K562 (cell line): ENCODE measurements around the gene PSEN1. TPM values are rescaled to one million over a fixed set of nuclear protein-coding genes. Genes with fewer than 3 reads are reported as not detected.
"Not testable (repeated sequence)": the region's sequence is repeated elsewhere in the genome, so short reads cannot be mapped to it uniquely, and the experiment has no call there.

Experiments used
- ATAC-seq: fragments of 200-7000 bp; cut with Tn5 transposase; 3 replicates; pipeline ENCODE4 v1.9.1; 2020; ENCODE audit warnings: moderate library complexity
- BruUV-seq: library from RNA; stranded (reverse); fragments of 400-500 nt; replicated peaks from 2 replicates; lab custom pipeline; 2021; lab: Mats Ljungman, UMichigan
- CTCF ChIA-PET: fragments of 300-600 bp; formaldehyde crosslinking; extraction: SDS; loops from one replicate; lab custom pipeline; 2021; ENCODE audit warnings: low intra/inter-chr PET ratio; lab: Yijun Ruan, JAX
- POLR2A ChIA-PET: fragments of 300-600, 350-650 bp; sonication (Branson Sonifier 250); formaldehyde crosslinking; extraction: SDS; loops from one replicate; lab custom pipeline; 2021; ENCODE audit warnings: antibody characterized with exemption, inconsistent platforms; lab: Yijun Ruan, JAX
- DNase-seq, 4 experiments: peaks; one replicate each; pipeline versions ENCODE4 v3.0.0 to v3.0.0-alpha.2; 2011 to 2018; ENCODE audit warnings: low spot score in 3 of 4, mixed read lengths in 3 of 4; ENCODE audit errors: extremely low read depth in 1 of 4
- FAIRE-seq: peaks from 2 replicates; lab custom pipeline; 2011; peaks lifted over from hg19 to GRCh38; lab: Jason Lieb, UNC
- H2AFZ ChIP-seq: 2 replicates; pipeline ENCODE4 v1.6.0; 2011; ENCODE audit warnings: low read depth, low read length, control low read depth, inconsistent platforms
- H3K27ac ChIP-seq: fragments of 200-600 bp; 3 replicates; pipeline ENCODE4 v1.8.0; 2011; ENCODE audit warnings: low read depth, mild to moderate bottlenecking, control low read depth, inconsistent platforms, low read length, moderate library complexity, mixed read lengths; ENCODE audit errors: extremely low read depth
- H3K27me3 ChIP-seq, 2 experiments: fragments of 300-600 bp in 1 of 2; 2 replicates in 1 of 2; 3 replicates in 1 of 2; pipeline versions ENCODE4 v1.6.0 to v1.8.0; 2011; ENCODE audit warnings: inconsistent platforms in 2 of 2, low read length in 2 of 2, mild to moderate bottlenecking in 1 of 2, mixed read lengths in 1 of 2, moderate library complexity in 1 of 2; ENCODE audit not compliant: control insufficient read depth in 2 of 2, insufficient read depth in 2 of 2
- H3K36me3 ChIP-seq: fragments of 300-600 bp; 3 replicates; pipeline ENCODE4 v1.8.0; 2011; ENCODE audit warnings: mild to moderate bottlenecking, low read length, inconsistent platforms; ENCODE audit not compliant: control insufficient read depth, insufficient read depth
- H3K4me1 ChIP-seq, 2 experiments: fragments of 200-600 bp in 1 of 2; replicated peaks in 1 of 2; 2 replicates in 1 of 2; 3 replicates in 1 of 2; pipeline versions ENCODE4 v1.5.1 to v1.8.0; 2011; ENCODE audit warnings: inconsistent platforms in 2 of 2, low read length in 2 of 2, mild to moderate bottlenecking in 1 of 2, mixed read lengths in 1 of 2, moderate library complexity in 1 of 2; ENCODE audit not compliant: control insufficient read depth in 2 of 2, insufficient read depth in 2 of 2
- H3K4me2 ChIP-seq: 2 replicates; pipeline ENCODE4 v1.6.1; 2011; ENCODE audit warnings: low read length, control low read depth, inconsistent platforms, mixed read lengths; ENCODE audit not compliant: insufficient read depth
- H3K4me3 ChIP-seq: fragments of 200-600 bp; sonication (generic), shearing (Covaris generic); 2 replicates; pipeline ENCODE4 v1.5.1; 2016; ENCODE audit warnings: control low read depth, inconsistent platforms
- H3K79me2 ChIP-seq: fragments of 200-600 bp; 3 replicates; pipeline ENCODE4 v1.8.0; 2011; ENCODE audit warnings: low read length, inconsistent platforms; ENCODE audit not compliant: control insufficient read depth, insufficient read depth
- H3K9ac ChIP-seq, 2 experiments: 2 replicates each; pipeline versions ENCODE4 v1.6.0 to v1.6.1; 2011; ENCODE audit warnings: low read depth in 2 of 2, low read length in 2 of 2, control low read depth in 1 of 2, inconsistent platforms in 1 of 2, mild to moderate bottlenecking in 1 of 2, mixed read lengths in 1 of 2; ENCODE audit not compliant: insufficient read depth in 1 of 2
- H3K9me1 ChIP-seq: one replicate; pipeline ENCODE4 v1.6.0; 2011; ENCODE audit warnings: inconsistent platforms, mild to moderate bottlenecking, low read length, moderate library complexity; ENCODE audit not compliant: control insufficient read depth, insufficient read depth
- H3K9me3 ChIP-seq: replicated peaks from 2 replicates; pipeline ENCODE4 v1.5.1; 2011; ENCODE audit warnings: low read depth, low read length, inconsistent platforms; ENCODE audit not compliant: control insufficient read depth, insufficient read depth
- H4K20me1 ChIP-seq: replicated peaks from 2 replicates; pipeline ENCODE4 v1.6.1; 2011; ENCODE audit warnings: low read length, inconsistent platforms, mixed read lengths; ENCODE audit not compliant: control insufficient read depth, insufficient read depth
- RFX1 ChIP-seq: fragments of 450-650 bp; IDR thresholded peaks from 2 replicates; pipeline ENCODE4 v1.6.1; 2016; ENCODE audit warnings: mild to moderate bottlenecking, moderate library complexity
- SRF ChIP-seq, 2 experiments: fragments of 250-450, 450-650 bp in 1 of 2; sonication (Bioruptor Pico) in 1 of 2; sonication (generic) in 1 of 2; formaldehyde crosslinking; IDR thresholded peaks; 2 replicates each; pipeline versions ENCODE4 v1.5.0 to v1.5.1; 2020 to 2022; ENCODE audit warnings: mild to moderate bottlenecking in 1 of 2, missing genetic modification reagents in 1 of 2
- STAT5A ChIP-seq: IDR thresholded peaks from 2 replicates; pipeline ENCODE4 v1.6.1; 2012; ENCODE audit warnings: low read length, inconsistent platforms, borderline replicate concordance
- ZNF445 ChIP-seq: fragments of 250-450 bp; sonication (Bioruptor Pico); IDR thresholded peaks from 2 replicates; pipeline ENCODE4 v1.4.0; 2020; ENCODE audit warnings: low read depth, mild to moderate bottlenecking, moderate library complexity
- WGBS: fragments of 100-300 bp; shearing (Covaris generic); methylation state at CpG from one replicate; pipeline ENCODE4 v1.1.6; 2016; ENCODE audit warnings: low coverage, mixed read lengths; ENCODE audit not compliant: insufficient coverage; ENCODE audit errors: missing lambda C conversion rate; 5-methylcytosine and 5-hydroxymethylcytosine counted together
- in situ Hi-C: fragments of 300-500 bp; cut with MboI; formaldehyde crosslinking; loops from 4 replicates; pipeline ENCODE4 v1.15.0; 2018; ENCODE audit warnings: inconsistent platforms, mixed read lengths
- intact Hi-C: fragments of 100-400 bp; cut with micrococcal nuclease; formaldehyde crosslinking; loops from 2 replicates; pipeline ENCODE4 v1.14.2; 2022
- polyA plus RNA-seq, 8 experiments: library from polyadenylated mRNA; depleted of rRNA in 4 of 8; stranded (reverse) in 5 of 8; unstranded in 3 of 8; fragments of >200 nt; fragmentation: Nextera tagmentation in 2 of 8; fragmentation: Illumina TruSeq in 1 of 8; extraction: Ambion mirVana in 2 of 8; extraction: Trizol in 1 of 8; gene quantifications; 2 replicates each; pipeline versions ENCODE4 v1.2.1 to v1.2.3, GENCODE V29; 2011 to 2014; ENCODE audit warnings: inconsistent platforms in 1 of 8, missing spikeins in 1 of 8
- total RNA-seq, 7 experiments: library from RNA; depleted of rRNA in 6 of 7; stranded (reverse); fragments of >200 nt in 6 of 7; fragmentation: Illumina TruSeq in 2 of 7; extraction: Trizol in 2 of 7; gene quantifications; 2 replicates each; pipeline versions ENCODE4 v1.2.1 to v1.2.3, GENCODE V29; 2011 to 2021; ENCODE audit warnings: low replicate concordance in 1 of 7
- TF ChIP-seq, protein P1 (sequence below): fragments of 450-650 bp; IDR thresholded peaks from 2 replicates; pipeline ENCODE4 v1.6.1; 2016; ENCODE audit warnings: low read depth, mild to moderate bottlenecking, moderate library complexity

PSEN1 gene
- total and polyA plus RNA-seq, 9 of the 15 experiments (the other 6 are each of a cell fraction or from before 2014, with no cell fraction given), result 6.5 to 25.2 (median 14.3) TPM

DNA sequence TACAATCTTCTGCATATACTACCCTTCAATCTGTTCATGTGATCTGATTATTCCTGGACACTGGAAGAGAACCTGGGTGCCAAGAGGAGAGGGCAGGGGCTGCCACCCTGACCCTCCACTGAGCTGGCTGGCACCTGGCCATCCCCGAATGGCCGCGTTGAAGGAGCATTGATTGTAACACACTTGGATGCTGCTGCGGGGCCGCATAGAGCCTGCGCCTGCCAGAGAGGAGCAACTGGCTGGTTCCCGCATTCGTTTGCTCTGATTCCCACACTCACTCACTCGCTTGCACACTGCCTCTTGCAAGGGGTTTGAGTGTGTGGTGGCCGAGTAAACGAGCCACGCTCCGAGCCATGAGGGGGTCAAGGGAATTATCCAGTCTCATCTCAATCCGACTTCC lies 32.4 kb downstream of the PSEN1 start (continued):
- TF ChIP-seq, protein P1, sequence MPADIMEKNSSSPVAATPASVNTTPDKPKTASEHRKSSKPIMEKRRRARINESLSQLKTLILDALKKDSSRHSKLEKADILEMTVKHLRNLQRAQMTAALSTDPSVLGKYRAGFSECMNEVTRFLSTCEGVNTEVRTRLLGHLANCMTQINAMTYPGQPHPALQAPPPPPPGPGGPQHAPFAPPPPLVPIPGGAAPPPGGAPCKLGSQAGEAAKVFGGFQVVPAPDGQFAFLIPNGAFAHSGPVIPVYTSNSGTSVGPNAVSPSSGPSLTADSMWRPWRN, result no peak
- TF ChIP-seq ZNF445 (CRISPR knock-in tag), result no peak

GRCh38 chr14:73169855-73170254 lies 33.5 kb downstream of the PSEN1 start:
- H3K4me1 ChIP-seq, BruUV-seq, H3K4me2 ChIP-seq, H3K4me3 ChIP-seq, H3K79me2 ChIP-seq: not testable (repeated sequence)
- peaks cover 36% of the 10 kb centered on the region; the same call in 2 of the 3 replicates for H3K36me3 ChIP-seq
- TF ChIP-seq STAT5A, result peak; percentile 52; the same call in 1 of the 2 replicates
- peak; percentile 75 for TF ChIP-seq RFX1
- peak in 1 of 2 experiments; percentile 81; a peak in 2 of 4 replicates for TF ChIP-seq SRF (CRISPR knock-in tag; IDR thresholded peaks at IDR 0.05)
- TF ChIP-seq, all 486 proteins: peak for 3; not testable (repeated sequence) for 483
- H2AFZ ChIP-seq, H3K27me3 ChIP-seq, FAIRE-seq, CTCF ChIA-PET, H3K9me3 ChIP-seq, H3K9ac ChIP-seq, H3K9me1 ChIP-seq, H3K27ac ChIP-seq, ATAC-seq, H4K20me1 ChIP-seq: not testable (repeated sequence)
- intact Hi-C loops, result loop anchor here (5.0 kb wide), 1 partner anchor 302 kb away; no protein-coding TSS in a partner anchor
- 88% methylated on average over 4 of the region's 6 CpGs for WGBS
- peak in 1 of 4 experiments; percentile 14 for DNase-seq
- POLR2A ChIA-PET, result interaction anchor here (1.0 kb wide), 1 partner anchor 32 kb away, joined by 3 read pairs; no protein-coding TSS in a partner anchor
- in situ Hi-C loops, result loop anchor here (10.0 kb wide), 1 partner anchor 305 kb away; no protein-coding TSS in a partner anchor
